ENCODE data around the gene CDK17. TPM values are rescaled to one million over a fixed set of nuclear protein-coding genes. Genes with fewer than 3 reads are reported as not detected.
A peak's percentile ranks its signal among the peaks of the same experiment; 100 is the strongest.

CDK17 gene
- total and polyA plus RNA-seq, 12 donors: 8.5 to 32.4 (median 21.0) TPM

DNA sequence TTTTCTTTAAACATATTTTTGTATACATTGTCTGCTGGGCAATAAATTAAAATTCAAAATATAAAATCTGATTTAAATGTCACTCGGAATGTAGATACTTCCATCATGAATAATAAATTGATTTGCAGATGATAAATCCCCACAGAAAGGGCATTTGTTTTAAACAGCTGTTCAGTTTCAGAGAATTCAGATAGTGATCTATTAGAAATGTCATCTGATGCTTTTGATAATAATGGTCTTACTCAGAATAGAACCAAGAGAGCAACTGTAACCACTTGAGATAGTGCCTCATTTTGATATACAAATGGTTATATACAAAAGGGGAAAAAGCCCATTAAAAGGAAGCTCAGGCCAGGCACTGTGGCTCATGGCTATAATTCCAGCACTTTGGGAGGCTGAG is 43.4 kb downstream of the CDK17 start:
- Histone ChIP-seq H3K27ac (no peak overlapping the region), H3K9me3 (no peaks in the 10 kb centered on the region), H3K4me3 (no peak overlapping the region), H3K36me3 (no peaks in the 10 kb centered on the region), H3K27me3 (no peaks in the 10 kb centered on the region), H3K4me1 (peaks cover 0 to 88% (median 61%) of the 10 kb centered on the region in 9 donors)
- intact Hi-C loops (cut with DNase I): no loop called here
- 91 to 96% methylated on average over 1 of the region's 1 CpG for WGBS, 2 donors
- ATAC-seq (no peak), DNase-seq (no peak)
- no peak for TF ChIP-seq CTCF (IDR thresholded peaks at IDR 0.05)

DNA sequence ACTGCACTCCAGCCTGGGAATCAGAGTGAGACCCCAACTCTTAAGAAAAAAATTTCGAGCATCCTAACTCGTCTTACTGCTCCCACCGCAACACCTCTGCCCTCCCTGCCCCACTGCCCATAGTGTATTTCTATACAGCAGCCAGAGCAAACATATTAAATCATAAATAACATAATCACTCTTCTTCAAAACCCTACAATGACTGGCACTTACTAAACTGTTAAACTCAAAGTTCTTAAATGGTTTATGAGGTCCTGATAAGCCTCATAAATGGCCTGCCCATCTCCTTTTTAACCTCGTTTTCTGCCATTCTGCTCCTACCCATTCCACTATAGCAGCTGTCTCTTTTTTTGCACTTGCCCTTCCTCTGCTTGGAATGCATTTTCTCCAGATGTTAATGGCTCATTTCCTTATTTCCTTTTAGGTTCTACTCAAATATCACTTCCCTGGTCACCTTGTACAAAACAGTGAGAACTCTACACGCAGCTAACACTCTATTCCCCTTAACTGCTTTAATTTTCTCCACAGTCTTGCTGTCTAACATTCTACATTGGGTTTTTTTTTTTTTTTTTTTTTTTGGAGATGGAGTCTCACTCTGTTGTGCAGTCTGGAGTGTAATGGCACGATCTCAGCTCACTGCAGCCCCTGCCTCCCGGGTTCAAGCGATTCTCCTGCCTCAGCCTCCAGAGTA is 45.2 kb downstream of the CDK17 start:
- H3K36me3 ChIP-seq: no peaks in the 10 kb centered on the region
- ATAC-seq: no peak
- peaks cover 0 to 88% (median 58%) of the 10 kb centered on the region in 9 donors for H3K4me1 ChIP-seq
- no peak for TF ChIP-seq CTCF (IDR thresholded peaks at IDR 0.05)
- DNase-seq: no peak
- no peak overlapping the region for H3K27ac ChIP-seq
- H3K4me3 ChIP-seq: no peak overlapping the region
- intact Hi-C loops (cut with DNase I): no loop called here
- H3K27me3 ChIP-seq: no peaks in the 10 kb centered on the region
- 82 to 89% methylated on average over 8 of the region's 8 CpGs for WGBS, 2 donors
- no peaks in the 10 kb centered on the region for H3K9me3 ChIP-seq

DNA sequence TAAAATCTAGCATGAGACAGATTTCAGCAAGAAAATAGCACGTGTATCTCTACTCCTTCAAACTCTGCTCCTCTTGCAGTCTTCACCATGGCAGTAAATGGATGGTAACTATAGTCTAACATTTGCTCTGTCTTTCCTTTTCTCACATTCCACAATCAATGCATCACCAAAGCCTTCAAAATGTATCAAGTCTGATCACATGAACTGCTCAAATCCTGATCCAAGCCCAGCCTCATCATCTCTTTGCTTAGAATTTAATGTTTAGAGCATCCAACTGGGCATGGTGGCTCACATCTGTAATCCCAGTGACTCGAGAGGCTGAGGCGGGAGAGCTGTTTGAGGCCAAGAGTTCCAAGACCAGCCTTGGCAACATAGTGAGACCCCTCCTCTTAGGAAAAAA is 45.9 kb downstream of the CDK17 start:
- Histone ChIP-seq H3K9me3 (no peaks in the 10 kb centered on the region), H3K36me3 (no peaks in the 10 kb centered on the region), H3K27me3 (no peaks in the 10 kb centered on the region), H3K4me3 (no peak overlapping the region), H3K4me1 (peaks cover 0 to 92% (median 63%) of the 10 kb centered on the region in 9 donors), H3K27ac (no peak overlapping the region)
- no peak for ATAC-seq
- TF ChIP-seq CTCF (IDR thresholded peaks at IDR 0.05): no peak
- WGBS, 2 donors: 83 to 84% methylated on average over 3 of the region's 3 CpGs
- intact Hi-C loops (cut with DNase I): no loop called here
- DNase-seq: no peak

GRCh38 chr12:96352161-96352835 is 47.9 kb downstream of the CDK17 start:
- no peaks in the 10 kb centered on the region for H3K27me3 ChIP-seq
- no peaks in the 10 kb centered on the region for H3K9me3 ChIP-seq

More at GRCh38 chr12:96352161-96352835, 47.9 kb downstream of the CDK17 start:
- Histone ChIP-seq H3K4me3 (no peak overlapping the region), H3K27ac (no peak overlapping the region), H3K4me1 (peaks cover 0 to 90% (median 69%) of the 10 kb centered on the region in 9 donors), H3K36me3 (no peaks in the 10 kb centered on the region)
- ATAC-seq: peak in 6 of 8 donors; percentile 25 to 59 (median 44)
- 60 to 67% methylated on average over 3 of the region's 3 CpGs for WGBS, 2 donors
- intact Hi-C loops (cut with DNase I): no loop called here
- no peak for TF ChIP-seq CTCF (IDR thresholded peaks at IDR 0.05)
- DNase-seq: no peak

Data from heart right ventricle (tissue), 16 donors.